ENCODE data around the gene CHD9. TPM values are rescaled to one million over a fixed set of nuclear protein-coding genes. Genes with fewer than 3 reads are reported as not detected.

The CHD9 gene
- total RNA-seq, 1 experiment from 2014 or later = 18.9 TPM

GRCh38 chr16:53282975-53283946 lies 228.5 kb downstream of the CHD9 start:
- Histone ChIP-seq H3K9ac (ENCODE audit: low read length) (no peak overlapping the region), H3K9me3 (ENCODE audit: control insufficient read depth in 1 of 2, insufficient read depth in 1 of 2, low read depth in 1 of 2, low read length in 2 of 2) (no peaks in the 10 kb centered on the region), H4K20me1 (ENCODE audit: insufficient read depth) (no peaks in the 10 kb centered on the region), H3K4me3 (replicated peaks in 1 of 2; ENCODE audit: low read depth in 1 of 2, low read length in 2 of 2) (no peak overlapping the region), H2AFZ (ENCODE audit: low read depth, low read length, poor library complexity, severe bottlenecking) (no peak overlapping the region), H3K4me1 (ENCODE audit: control insufficient read depth in 1 of 2, insufficient read depth in 2 of 2, low read length in 2 of 2) (no peaks in the 10 kb centered on the region), H3K27ac (ENCODE audit: low read depth, low read length) (no peak overlapping the region), H3K36me3 (ENCODE audit: control insufficient read depth in 1 of 2, insufficient read depth in 2 of 2, low read length in 2 of 2) (0 out of 4 replicates have a peak, but pooled peaks cover 0 to 2% of the 10 kb centered on the region in 2 experiments), H3K9me2 (ENCODE audit: insufficient read depth) (no peaks in the 10 kb centered on the region), H3K4me2 (ENCODE audit: low read length) (no peak overlapping the region), H3K27me3 (ENCODE audit: insufficient read depth, low read length) (no peaks in the 10 kb centered on the region), H3K79me2 (ENCODE audit: insufficient read depth, low read length) (no peaks in the 10 kb centered on the region)
- BruUV-seq (replicated peaks) = no TSS peak
- peak; percentile 70 for ATAC-seq
- ChIA-PET RAD21 (ENCODE audit: low non-redundant PET in 1 of 2, low total read pairs in 2 of 2, uncharacterized antibody in 2 of 2, unreplicated experiment in 2 of 2) (interaction anchor here (0.6 to 1.0 kb wide), 2 partner anchors 228 to 242 kb away, joined by 3 to 6 read pairs (median 3); partner anchors contain the start of gene CHD9 (in 2 of the 2)), POLR2A (interaction anchor here (0.8 kb wide), 1 partner anchor 229 kb away, joined by 3 read pairs; the partner anchor contains the start of gene CHD9), CTCF (interaction anchor here (0.7 to 1.8 kb wide), 22 partner anchors 9 to 1092 kb away, joined by 3 to 24 read pairs (median 4); partner anchors contain the start of gene CHD9)
- TF ChIP-seq CEBPB (IDR thresholded peaks at IDR 0.05; ENCODE audit: low read depth) (no peak), SIN3A (IDR thresholded peaks at IDR 0.05; ENCODE audit: low read depth) (no peak), RAD21 (IDR thresholded peaks at IDR 0.05; ENCODE audit: low read depth) (peak; percentile 79), REST (IDR thresholded peaks at IDR 0.05; ENCODE audit: low read depth) (no peak), JUND (IDR thresholded peaks at IDR 0.05) (no peak), EZH2 (IDR thresholded peaks at IDR 0.05) (no peak), ATF3 (IDR thresholded peaks at IDR 0.05) (no peak), CTCF (IDR thresholded peaks at IDR 0.05 in 2 of 3, conservative IDR thresholded peaks at IDR 0.05 in 1 of 3; ENCODE audit: borderline replicate concordance in 1 of 3, insufficient read depth in 1 of 3, low read depth in 2 of 3, low read length in 2 of 3) (peak; percentile 59 to 71 (median 68); a peak in 5 of 6 replicates)
- peak; percentile 46 for DNase-seq (ENCODE audit: low read depth, low spot score)
- intact Hi-C loops (cut with micrococcal nuclease) = loop anchor here (1.0 to 10.0 kb wide), 2 partner anchors 228 to 308 kb away; no protein-coding TSS in a partner anchor

Data from HCT116 (cell line).